ENCODE data around the gene STEAP3. TPM values are rescaled to one million over a fixed set of nuclear protein-coding genes. Genes with fewer than 3 reads are reported as not detected.

The STEAP3 gene
- total RNA-seq, 2 donors from 2014 or later: 18.9 to 25.4 TPM

DNA sequence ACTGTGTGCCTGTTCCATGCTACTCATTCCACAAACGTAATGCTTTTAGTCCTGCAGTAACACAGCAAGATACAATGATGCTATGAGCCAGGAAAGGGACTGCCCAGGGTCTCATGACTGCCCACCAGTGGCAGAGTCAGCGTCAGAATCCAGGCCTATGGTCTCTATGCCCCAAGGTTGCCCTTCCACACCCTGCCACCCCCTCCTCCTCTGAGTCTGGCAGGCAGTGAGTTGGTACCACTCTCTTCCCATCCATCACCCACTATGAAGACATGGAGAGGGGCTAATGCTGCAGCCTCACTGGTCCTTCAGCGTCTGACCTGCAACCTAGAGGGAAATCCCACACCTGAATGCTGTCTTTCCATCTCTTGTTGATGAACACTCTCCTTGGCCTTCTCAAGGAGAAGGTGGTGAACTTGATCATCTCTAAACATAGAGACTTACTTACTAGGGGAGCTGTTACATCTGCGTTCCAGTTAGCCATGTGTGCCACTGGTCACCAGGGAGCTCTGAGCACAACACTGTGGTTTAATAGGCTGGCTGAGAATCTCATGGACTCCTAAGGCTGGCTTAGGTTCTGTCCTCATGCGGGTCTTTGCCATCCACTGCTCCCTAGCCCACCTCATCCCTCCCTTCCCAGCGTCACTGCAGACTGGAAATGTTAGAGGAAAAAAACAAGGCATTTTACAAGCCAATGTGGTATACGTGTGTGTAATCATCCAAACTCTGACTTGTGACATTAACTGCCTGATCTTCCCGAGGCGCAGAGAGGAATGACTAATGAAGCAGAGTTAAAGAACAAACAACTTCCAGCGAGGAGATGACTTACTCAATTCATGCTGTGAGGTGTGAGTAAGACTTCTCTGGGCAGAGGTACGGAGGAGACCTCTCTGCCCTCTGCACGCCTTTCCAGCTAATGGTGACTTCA, 28.8 kb downstream of the STEAP3 start:
- H3K27ac ChIP-seq: no peak overlapping the region
- TF ChIP-seq, protein P1, sequence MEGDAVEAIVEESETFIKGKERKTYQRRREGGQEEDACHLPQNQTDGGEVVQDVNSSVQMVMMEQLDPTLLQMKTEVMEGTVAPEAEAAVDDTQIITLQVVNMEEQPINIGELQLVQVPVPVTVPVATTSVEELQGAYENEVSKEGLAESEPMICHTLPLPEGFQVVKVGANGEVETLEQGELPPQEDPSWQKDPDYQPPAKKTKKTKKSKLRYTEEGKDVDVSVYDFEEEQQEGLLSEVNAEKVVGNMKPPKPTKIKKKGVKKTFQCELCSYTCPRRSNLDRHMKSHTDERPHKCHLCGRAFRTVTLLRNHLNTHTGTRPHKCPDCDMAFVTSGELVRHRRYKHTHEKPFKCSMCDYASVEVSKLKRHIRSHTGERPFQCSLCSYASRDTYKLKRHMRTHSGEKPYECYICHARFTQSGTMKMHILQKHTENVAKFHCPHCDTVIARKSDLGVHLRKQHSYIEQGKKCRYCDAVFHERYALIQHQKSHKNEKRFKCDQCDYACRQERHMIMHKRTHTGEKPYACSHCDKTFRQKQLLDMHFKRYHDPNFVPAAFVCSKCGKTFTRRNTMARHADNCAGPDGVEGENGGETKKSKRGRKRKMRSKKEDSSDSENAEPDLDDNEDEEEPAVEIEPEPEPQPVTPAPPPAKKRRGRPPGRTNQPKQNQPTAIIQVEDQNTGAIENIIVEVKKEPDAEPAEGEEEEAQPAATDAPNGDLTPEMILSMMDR (IDR thresholded peaks at IDR 0.05): no peak
- no peak for TF ChIP-seq POLR2A (IDR thresholded peaks at IDR 0.05)
- H3K4me1 ChIP-seq: no peaks in the 10 kb centered on the region
- no peak overlapping the region for H3K4me3 ChIP-seq
- no peaks in the 10 kb centered on the region for H3K9me3 ChIP-seq
- peaks cover 0 to 11% of the 10 kb centered on the region in 2 donors for H3K36me3 ChIP-seq (replicated peaks in 1 of 2; ENCODE audit: insufficient read depth in 1 of 2, low read depth in 2 of 2)
- ATAC-seq (no peak), DNase-seq (no peak)
- 78 to 81% methylated on average over 11 to 12 of the region's 12 CpGs for WGBS, 2 donors
- H3K27me3 ChIP-seq: no peaks in the 10 kb centered on the region
- intact Hi-C loops (cut with DNase I): no loop called here

DNA sequence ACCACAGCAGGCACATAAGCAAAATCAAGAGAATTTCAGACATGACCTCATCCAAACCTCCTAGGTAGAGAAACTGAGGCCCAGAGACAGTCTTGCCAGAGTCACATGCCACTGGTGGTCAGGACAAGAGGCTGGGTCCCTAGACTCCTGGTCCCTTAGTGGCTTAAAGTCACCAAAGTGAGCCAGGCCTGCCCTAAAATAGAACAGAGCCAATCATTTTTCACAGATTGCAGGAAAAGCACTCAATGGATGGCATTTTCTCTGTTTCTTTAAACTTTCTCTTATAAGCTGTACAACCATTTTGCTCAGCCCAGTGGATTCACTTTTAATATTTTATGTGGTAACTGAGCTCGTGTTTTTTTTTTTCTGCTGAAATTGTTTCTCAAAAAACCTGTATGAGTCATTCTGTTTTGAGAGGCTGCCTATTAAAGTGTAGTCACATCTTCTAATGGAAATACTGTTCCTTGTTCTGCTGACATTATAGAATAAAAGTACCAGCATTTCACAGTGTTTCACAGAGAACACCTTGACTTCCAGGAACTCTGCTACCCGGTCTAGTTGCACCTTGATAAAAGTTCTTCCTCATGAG, 29.6 kb downstream of the STEAP3 start:
- Histone ChIP-seq H3K27ac (no peak overlapping the region), H3K27me3 (no peaks in the 10 kb centered on the region), H3K4me1 (no peaks in the 10 kb centered on the region), H3K4me3 (no peak overlapping the region), H3K36me3 (replicated peaks in 1 of 2; ENCODE audit: insufficient read depth in 1 of 2, low read depth in 2 of 2) (peaks cover 0 to 9% of the 10 kb centered on the region in 2 donors), H3K9me3 (no peaks in the 10 kb centered on the region)
- no peak for TF ChIP-seq POLR2A (IDR thresholded peaks at IDR 0.05)
- TF ChIP-seq, protein P1 (IDR thresholded peaks at IDR 0.05): no peak
- 33 to 68% methylated on average over 2 of the region's 2 CpGs for WGBS, 2 donors
- intact Hi-C loops (cut with DNase I): no loop called here
- ATAC-seq: no peak
- no peak for DNase-seq

DNA sequence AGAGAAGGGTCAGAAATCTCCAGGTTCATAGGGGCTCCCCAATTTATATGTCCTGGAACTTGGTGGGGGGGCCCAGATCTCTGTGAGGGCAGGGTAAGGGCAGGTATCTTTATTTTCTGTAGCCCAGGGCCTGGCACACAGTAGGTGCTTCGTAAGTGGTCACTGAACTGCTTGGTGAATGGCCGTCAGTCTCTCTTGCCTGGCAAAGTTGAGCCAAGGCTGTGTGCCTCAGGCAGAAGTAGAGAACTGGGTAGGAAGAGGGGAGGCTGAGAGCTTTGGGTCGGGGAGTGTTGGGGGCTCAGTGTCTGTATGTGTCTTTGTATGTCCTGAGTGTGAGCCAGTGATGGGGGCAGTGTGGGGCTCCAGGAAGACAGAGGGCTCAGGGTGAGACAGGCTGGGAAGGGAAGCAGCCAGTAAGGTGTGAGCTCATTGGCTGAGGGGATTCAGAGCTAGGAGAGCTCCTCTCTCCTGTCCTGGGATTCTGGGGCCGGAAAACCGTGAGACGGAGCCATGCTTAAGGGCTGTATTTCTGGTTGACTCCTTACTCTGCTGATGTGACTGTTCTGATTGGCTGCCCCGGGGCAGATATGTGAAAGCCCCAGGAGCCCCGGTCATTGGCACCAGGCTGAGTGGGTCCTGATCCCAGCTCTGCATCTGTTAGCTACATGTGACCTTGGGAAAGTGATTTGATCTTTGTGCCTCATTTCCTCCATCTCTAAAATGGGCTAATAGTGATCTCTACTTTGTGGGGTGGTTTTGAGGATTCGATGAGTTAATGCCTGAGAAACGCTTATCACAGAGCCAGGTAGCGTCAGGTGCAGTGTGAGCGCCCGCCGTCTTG, 30.3 kb downstream of the STEAP3 start:
- ATAC-seq: no peak
- Histone ChIP-seq H3K27me3 (no peaks in the 10 kb centered on the region), H3K4me3 (no peak overlapping the region), H3K36me3 (replicated peaks in 1 of 2; ENCODE audit: insufficient read depth in 1 of 2, low read depth in 2 of 2) (peaks cover 0 to 9% of the 10 kb centered on the region in 2 donors), H3K27ac (no peak overlapping the region), H3K4me1 (no peaks in the 10 kb centered on the region), H3K9me3 (no peaks in the 10 kb centered on the region)
- intact Hi-C loops (cut with DNase I): no loop called here
- no peak for DNase-seq
- no peak for TF ChIP-seq POLR2A (IDR thresholded peaks at IDR 0.05)
- TF ChIP-seq, protein P1 (IDR thresholded peaks at IDR 0.05): no peak
- WGBS, 2 donors: 88 to 89% methylated on average over 13 to 14 of the region's 14 CpGs

DNA sequence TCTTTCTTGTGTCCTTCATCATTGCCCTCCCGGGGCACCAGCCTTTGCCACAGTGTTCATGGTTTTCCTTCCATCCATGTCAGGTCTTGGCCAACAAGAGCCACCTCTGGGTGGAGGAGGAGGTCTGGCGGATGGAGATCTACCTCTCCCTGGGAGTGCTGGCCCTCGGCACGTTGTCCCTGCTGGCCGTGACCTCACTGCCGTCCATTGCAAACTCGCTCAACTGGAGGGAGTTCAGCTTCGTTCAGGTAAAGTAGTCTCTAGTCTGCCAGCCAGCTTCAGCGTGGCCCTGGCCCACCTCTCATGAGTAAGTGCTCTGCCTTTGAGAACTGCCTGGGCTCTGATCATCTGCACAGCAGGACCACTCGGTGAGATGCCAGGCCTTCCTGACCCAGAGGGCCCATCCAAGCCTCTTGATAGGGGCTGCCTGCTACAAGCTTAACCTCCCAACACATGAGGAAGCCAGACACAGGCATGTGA, 31.0 kb downstream of the STEAP3 start:
- no peaks in the 10 kb centered on the region for H3K27me3 ChIP-seq
- peaks cover 0 to 6% of the 10 kb centered on the region in 2 donors for H3K36me3 ChIP-seq (replicated peaks in 1 of 2; ENCODE audit: insufficient read depth in 1 of 2, low read depth in 2 of 2)
- no peak overlapping the region for H3K4me3 ChIP-seq
- 81 to 92% methylated on average over 8 to 10 of the region's 10 CpGs for WGBS, 2 donors
- H3K9me3 ChIP-seq: no peaks in the 10 kb centered on the region
- DNase-seq (no peak), ATAC-seq (no peak)
- no peak overlapping the region for H3K27ac ChIP-seq
- no peaks in the 10 kb centered on the region for H3K4me1 ChIP-seq
- intact Hi-C loops (cut with DNase I): no loop called here
- no peak for TF ChIP-seq POLR2A (IDR thresholded peaks at IDR 0.05)
- TF ChIP-seq, protein P1 (IDR thresholded peaks at IDR 0.05): no peak

Data from body of pancreas (tissue), 4 donors.